MM.1S (cell line): ENCODE measurements around the gene GPC1.

ENCODE experiments used
- CTCF ChIP-seq: fragments of 300-600 bp; sonication (generic); IDR thresholded peaks from 2 replicates; pipeline ENCODE4 v1.5.1; 2016; ENCODE audit warnings: antibody characterized with exemption, low read length, mixed read lengths
- EZH2phosphoT487 ChIP-seq: fragments of 300-600 bp; sonication (generic); IDR thresholded peaks from 2 replicates; pipeline ENCODE4 v1.6.1; 2018; ENCODE audit warnings: antibody characterized with exemption, low read length

DNA sequence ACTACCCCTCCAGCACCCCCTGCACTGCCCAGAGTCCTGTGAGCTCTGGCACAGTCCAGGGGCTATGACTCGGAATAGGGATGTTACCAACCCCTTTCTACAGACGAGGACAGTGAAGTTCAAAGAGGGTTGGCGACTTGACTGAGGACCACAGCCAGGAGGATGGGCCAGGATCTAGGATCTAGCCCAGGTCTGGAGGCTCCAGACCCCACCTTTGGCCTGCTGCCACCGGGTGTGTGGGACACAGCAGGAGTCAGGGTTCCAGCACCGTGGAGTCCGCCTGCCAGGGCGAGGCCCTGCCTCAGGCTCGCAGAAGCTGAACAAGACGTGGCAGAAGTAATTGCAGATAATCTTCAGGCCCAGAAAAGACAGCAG, 37.9 kb upstream of the GPC1 start:
- TF ChIP-seq CTCF: no peak
- no peak for TF ChIP-seq EZH2phosphoT487
